ENCODE results near the gene CHSY3.

- TF ChIP-seq, protein P1, sequence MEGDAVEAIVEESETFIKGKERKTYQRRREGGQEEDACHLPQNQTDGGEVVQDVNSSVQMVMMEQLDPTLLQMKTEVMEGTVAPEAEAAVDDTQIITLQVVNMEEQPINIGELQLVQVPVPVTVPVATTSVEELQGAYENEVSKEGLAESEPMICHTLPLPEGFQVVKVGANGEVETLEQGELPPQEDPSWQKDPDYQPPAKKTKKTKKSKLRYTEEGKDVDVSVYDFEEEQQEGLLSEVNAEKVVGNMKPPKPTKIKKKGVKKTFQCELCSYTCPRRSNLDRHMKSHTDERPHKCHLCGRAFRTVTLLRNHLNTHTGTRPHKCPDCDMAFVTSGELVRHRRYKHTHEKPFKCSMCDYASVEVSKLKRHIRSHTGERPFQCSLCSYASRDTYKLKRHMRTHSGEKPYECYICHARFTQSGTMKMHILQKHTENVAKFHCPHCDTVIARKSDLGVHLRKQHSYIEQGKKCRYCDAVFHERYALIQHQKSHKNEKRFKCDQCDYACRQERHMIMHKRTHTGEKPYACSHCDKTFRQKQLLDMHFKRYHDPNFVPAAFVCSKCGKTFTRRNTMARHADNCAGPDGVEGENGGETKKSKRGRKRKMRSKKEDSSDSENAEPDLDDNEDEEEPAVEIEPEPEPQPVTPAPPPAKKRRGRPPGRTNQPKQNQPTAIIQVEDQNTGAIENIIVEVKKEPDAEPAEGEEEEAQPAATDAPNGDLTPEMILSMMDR (conservative IDR thresholded peaks at IDR 0.05 in 1 of 2, IDR thresholded peaks at IDR 0.05 in 1 of 2; ENCODE audit: low read depth in 1 of 2, low read length in 2 of 2) = no peak
- TF ChIP-seq EZH2 (IDR thresholded peaks at IDR 0.05; ENCODE audit: low read length, missing control alignments) = no peak
Observed at GRCh38 chr5:129909225-129909624, 5.0 kb downstream of the CHSY3 start.

All from fibroblast of lung (primary cell).